Measurements from ENCODE around the gene ITPK1.

Gene ITPK1

DNA sequence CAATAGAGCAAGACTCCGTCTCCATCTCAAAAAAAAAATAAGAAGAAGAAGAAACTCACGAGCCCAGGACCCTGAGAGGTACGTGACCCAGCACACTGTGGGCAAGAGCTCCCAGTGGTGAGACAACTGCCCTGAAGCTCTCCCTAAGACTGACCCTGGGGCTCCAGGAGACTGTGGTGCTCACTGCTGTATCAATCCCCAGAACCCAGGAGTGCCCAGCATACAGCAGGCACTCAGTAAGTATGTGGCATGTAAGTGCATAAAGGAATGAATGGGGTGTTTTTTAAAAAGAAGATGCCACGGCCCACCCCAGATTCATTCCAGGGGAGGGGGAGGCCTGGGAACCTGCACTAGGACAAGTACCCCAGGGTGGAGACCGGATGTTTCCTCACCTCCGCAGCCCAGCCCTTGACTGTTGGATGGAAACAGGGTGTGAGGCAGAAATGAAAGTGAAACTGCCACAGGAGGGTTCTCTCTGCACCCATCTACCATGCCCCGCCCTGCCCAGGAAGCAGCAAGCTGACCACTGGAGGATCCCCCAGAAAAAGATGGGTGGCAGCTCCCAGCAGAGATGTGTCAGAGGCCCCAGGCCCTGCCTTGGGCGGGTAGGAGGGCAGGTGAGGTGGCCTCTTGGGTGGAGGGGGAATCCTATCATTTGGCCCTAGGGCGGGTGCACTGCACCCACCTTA, 12.2 kb downstream of the ITPK1 start:
- Mint-ChIP-seq H3K4me3 (peak overlapping the region; percentile 59), H3K27ac (peak overlapping the region; percentile 91), H3K4me1 (ENCODE audit: low read depth) (peaks cover 33% of the 10 kb centered on the region), H3K27me3 (no peaks in the 10 kb centered on the region), H3K9me3 (no peaks in the 10 kb centered on the region), H3K36me3 (ENCODE audit: low read depth) (peaks cover 3% of the 10 kb centered on the region)
- peak; percentile 69 for DNase-seq

DNA sequence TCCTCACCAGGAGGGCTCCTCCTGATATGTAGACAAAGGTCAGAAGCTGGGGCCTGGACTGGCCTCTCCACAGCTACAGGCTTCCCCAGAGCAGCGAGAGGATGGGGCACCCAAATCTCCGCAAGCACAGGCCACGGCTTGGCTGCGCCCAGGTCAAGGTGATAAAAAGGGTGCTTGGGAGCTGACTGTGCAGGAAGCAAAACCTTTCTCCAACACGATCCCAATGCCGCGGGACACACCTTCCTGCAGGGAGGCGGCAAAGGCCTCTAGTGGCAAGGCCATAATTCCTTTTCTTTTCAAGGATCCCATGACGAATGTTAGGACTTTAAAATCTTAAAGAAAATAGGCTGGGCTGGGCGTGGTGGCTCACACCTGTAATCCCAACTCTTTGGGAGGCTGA, 13.6 kb downstream of the ITPK1 start:
- no peaks in the 10 kb centered on the region for H3K36me3 Mint-ChIP-seq (ENCODE audit: low read depth)
- no peaks in the 10 kb centered on the region for H3K27me3 Mint-ChIP-seq
- H3K27ac Mint-ChIP-seq = peak overlapping the region; percentile 50
- H3K4me3 Mint-ChIP-seq = no peak overlapping the region
- peaks cover 32% of the 10 kb centered on the region for H3K4me1 Mint-ChIP-seq (ENCODE audit: low read depth)
- no peaks in the 10 kb centered on the region for H3K9me3 Mint-ChIP-seq
- no peak for DNase-seq

DNA sequence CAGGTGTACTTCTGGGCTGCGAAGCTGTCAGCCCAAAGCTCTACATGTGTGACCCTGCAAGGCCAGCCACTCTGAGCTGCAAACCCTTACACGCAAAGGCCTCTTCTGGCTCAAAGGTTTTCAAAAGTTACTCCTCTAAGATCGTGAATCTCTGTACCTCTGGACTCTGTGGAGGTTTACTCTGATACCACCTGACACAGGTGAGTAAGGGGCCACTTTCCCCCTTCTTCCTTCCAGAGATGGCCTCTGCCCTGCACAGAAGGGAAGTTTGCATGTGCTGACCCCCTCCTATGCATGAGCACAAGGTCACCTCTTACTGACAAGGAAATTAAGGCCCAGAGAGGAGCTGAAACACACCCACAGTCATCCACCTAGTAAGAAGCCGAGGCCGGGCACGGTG, 14.5 kb downstream of the ITPK1 start:
- Mint-ChIP-seq H3K27ac (no peak overlapping the region), H3K27me3 (no peaks in the 10 kb centered on the region), H3K36me3 (ENCODE audit: low read depth) (no peaks in the 10 kb centered on the region), H3K9me3 (no peaks in the 10 kb centered on the region), H3K4me3 (no peak overlapping the region), H3K4me1 (ENCODE audit: low read depth) (peaks cover 31% of the 10 kb centered on the region)
- no peak for DNase-seq

DNA sequence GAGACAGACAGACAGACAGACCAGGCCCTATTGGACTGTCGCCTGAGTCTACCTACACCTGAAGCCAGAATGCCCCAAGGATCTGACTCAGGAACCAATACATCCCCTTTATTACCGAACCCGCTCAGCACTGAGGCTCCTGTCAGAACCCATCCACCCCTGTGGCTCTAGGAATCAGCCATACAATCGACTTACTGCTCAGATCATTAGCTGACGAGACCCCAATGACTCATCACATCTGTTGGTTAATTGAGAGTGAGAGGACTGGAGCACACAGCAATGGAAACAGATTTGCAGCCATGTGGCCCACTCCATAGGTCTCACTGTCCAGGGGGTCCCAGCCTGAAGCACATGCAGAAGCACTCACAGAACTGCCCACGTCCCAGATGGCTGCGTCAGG, 15.2 kb downstream of the ITPK1 start:
- Mint-ChIP-seq H3K27ac (no peak overlapping the region), H3K4me3 (no peak overlapping the region), H3K36me3 (ENCODE audit: low read depth) (no peaks in the 10 kb centered on the region), H3K9me3 (no peaks in the 10 kb centered on the region), H3K27me3 (no peaks in the 10 kb centered on the region), H3K4me1 (ENCODE audit: low read depth) (peaks cover 37% of the 10 kb centered on the region)
- DNase-seq = no peak

DNA sequence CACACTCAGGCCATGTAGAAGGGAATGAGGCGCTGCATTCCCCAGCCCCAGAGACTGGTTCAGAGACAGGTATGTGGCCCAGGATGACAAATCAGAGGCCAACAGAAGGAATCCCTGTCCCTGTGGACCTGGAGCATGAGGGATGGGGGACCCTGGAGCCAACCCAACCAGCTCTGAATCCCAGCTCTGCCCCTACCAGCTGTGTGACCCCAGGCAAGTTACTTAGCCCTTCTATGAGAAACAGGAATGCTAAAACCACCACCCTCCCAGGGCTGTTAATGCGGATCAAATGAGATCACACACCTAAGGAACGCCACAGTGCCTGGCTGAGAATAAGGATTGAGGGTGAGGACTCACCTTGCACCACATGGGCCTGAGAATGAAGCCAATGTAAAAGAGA, 15.6 kb downstream of the ITPK1 start:
- Mint-ChIP-seq H3K27me3 (no peaks in the 10 kb centered on the region), H3K4me3 (no peak overlapping the region), H3K9me3 (no peaks in the 10 kb centered on the region), H3K4me1 (ENCODE audit: low read depth) (peaks cover 39% of the 10 kb centered on the region), H3K36me3 (ENCODE audit: low read depth) (no peaks in the 10 kb centered on the region), H3K27ac (no peak overlapping the region)
- DNase-seq = no peak

DNA sequence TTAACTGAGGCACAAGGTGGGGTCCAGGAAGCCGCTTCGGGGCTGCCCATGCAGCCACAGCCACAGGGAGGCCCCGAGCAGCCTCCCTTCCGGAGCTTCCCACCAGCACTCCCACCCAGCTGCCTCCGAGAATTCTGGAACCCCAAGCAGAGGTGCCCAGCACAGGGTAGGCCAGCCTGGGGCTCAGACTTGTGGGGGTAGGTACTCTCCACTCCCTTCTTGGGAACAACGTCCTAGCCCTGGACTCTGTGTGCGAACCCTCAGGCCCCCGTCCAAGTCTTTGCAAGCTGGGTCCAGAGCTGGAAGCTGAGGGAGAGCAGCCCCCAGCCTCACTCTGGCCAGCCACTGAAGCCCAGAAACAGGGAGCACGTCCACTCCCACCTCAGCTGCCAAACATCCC, 16.1 kb downstream of the ITPK1 start:
- no peak overlapping the region for H3K4me3 Mint-ChIP-seq
- no peaks in the 10 kb centered on the region for H3K36me3 Mint-ChIP-seq (ENCODE audit: low read depth)
- DNase-seq = no peak
- no peak overlapping the region for H3K27ac Mint-ChIP-seq
- H3K27me3 Mint-ChIP-seq = no peaks in the 10 kb centered on the region
- H3K4me1 Mint-ChIP-seq (ENCODE audit: low read depth) = peaks cover 39% of the 10 kb centered on the region
- no peaks in the 10 kb centered on the region for H3K9me3 Mint-ChIP-seq

DNA sequence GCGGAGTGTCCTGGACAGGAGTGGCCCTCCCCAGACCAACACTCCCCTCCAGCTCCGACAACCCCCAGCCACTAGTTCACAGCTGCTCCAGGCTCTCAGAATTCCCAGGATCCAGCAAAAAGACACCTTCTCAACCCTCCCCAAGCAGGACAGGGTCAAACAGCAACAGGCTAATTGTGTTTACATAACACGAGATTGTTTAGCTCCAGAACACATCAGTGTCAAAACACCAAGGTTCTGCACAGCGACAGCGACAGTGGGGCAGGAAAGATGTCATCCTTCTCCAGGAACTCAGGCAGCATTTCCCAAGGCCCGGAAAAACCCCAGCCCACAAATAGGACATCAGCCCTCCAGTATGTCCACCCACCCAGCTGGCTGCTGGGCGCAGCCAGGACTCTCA, 16.5 kb downstream of the ITPK1 start:
- DNase-seq = no peak
- H3K4me3 Mint-ChIP-seq = no peak overlapping the region
- no peaks in the 10 kb centered on the region for H3K36me3 Mint-ChIP-seq (ENCODE audit: low read depth)
- H3K27me3 Mint-ChIP-seq = no peaks in the 10 kb centered on the region
- H3K27ac Mint-ChIP-seq = no peak overlapping the region
- peaks cover 37% of the 10 kb centered on the region for H3K4me1 Mint-ChIP-seq (ENCODE audit: low read depth)
- H3K9me3 Mint-ChIP-seq = no peaks in the 10 kb centered on the region

DNA sequence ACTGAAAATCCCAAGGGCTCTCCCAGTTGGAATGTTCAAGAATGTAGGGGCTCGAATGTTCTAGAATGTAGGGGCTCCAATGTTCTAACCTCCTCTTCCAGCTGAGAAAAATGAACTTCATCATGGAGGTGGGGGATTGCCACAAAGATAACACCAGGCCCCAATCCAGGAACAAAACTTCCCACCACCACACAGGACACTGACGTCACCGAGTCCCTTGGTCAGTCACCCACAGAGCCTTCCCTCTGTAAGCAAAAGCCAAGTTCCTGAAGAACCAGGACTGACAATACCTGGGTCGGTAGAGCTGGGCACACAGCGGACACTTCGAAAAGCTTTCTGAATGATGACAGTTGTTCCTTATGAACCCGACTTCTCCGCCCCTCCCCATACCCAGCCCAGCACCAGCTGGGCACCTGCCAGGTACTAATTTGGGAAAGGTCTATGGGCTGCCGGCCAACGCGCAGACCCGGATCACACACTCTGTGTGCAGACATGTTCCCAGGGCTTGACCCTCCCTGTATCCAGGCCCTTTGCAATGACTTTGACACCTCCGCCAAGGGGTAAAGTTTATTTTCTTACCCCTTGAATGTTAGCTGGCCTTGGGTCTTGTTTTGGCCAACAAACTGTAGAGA, 18.9 kb downstream of the ITPK1 start:
- peaks cover 30% of the 10 kb centered on the region for H3K4me1 Mint-ChIP-seq (ENCODE audit: low read depth)
- H3K36me3 Mint-ChIP-seq (ENCODE audit: low read depth) = no peaks in the 10 kb centered on the region
- H3K27me3 Mint-ChIP-seq = no peaks in the 10 kb centered on the region
- H3K4me3 Mint-ChIP-seq = no peak overlapping the region
- no peak overlapping the region for H3K27ac Mint-ChIP-seq
- no peaks in the 10 kb centered on the region for H3K9me3 Mint-ChIP-seq
- DNase-seq = no peak

DNA sequence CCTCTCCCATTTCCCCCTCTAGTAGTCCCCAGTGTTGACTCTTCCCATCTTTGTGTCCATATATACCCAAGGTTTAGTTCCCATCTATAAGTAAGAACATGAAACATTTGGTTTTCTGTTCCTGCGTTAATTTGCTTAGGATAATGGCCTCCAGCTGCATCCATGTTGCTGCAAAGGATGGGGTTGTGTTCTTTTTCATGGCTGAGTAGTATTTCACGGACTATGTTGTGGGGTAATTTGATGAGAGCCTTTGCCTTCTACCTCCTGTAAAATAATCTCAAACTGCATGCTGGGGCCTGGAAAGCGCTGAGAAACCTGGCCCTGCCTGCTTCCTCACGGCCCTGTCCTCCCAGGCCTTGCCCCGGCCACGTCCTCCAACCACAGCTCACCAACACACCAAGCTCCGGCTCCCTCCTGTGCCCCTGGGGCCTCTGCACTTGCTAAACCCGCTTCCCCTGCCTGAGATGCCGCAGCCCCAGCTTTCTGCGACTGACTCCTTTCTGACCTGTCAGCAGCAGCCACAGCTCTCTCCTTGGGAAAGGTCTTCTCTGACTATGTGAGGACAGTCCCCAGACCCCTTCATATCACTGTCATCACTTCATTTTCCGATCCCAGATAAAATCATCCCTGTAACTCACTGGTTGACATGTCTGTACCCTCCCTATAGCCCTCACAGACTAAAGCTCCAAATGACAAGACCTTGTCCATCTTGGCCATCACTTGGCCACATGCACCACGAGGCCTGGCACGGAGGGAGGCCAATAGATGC, 19.8 kb downstream of the ITPK1 start:
- H3K9me3 Mint-ChIP-seq = no peaks in the 10 kb centered on the region
- no peak overlapping the region for H3K4me3 Mint-ChIP-seq
- peaks cover 30% of the 10 kb centered on the region for H3K4me1 Mint-ChIP-seq (ENCODE audit: low read depth)
- no peak overlapping the region for H3K27ac Mint-ChIP-seq
- H3K36me3 Mint-ChIP-seq (ENCODE audit: low read depth) = no peaks in the 10 kb centered on the region
- H3K27me3 Mint-ChIP-seq = no peaks in the 10 kb centered on the region
- no peak for DNase-seq

DNA sequence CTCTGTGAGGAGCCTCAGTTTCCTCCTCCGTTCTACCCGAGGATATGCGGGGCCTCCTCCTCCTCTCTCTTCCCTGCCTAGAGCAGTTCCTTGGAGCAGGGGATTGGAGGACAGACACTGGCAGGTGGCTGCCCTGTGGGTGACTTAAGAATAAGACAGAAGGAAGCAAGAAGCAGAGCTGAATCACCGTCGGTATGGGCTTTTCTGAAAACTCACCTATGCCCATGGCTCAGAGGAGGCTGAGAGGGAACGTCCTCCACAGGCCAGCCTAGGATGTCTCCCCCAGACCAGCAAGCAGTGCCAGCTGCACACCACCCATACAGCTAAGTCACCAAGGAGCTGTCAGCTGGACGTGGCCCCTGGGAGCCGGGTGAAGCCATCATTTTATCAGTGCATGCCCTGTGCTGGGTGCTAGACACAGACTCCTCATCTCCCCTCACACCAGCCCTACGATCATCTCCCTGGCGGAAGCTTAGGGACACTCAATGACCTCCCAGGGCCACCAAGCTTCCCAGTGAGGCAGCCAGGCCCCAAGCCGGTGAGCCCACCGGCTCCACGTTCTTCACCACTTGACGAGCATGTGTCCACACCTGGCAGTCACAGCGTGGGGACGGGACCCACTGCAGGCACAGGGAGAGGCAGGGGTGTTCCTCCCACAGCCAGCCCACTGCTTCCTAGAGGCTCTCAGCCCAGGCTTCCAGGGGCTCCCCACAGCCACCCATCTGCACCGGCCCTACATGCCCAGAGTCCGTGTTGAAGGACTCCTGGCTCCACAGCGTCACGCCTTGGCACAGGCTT, 21.4 kb downstream of the ITPK1 start:
- Mint-ChIP-seq H3K27me3 (no peaks in the 10 kb centered on the region), H3K4me1 (ENCODE audit: low read depth) (peaks cover 36% of the 10 kb centered on the region), H3K36me3 (ENCODE audit: low read depth) (no peaks in the 10 kb centered on the region), H3K27ac (no peak overlapping the region), H3K9me3 (no peaks in the 10 kb centered on the region), H3K4me3 (no peak overlapping the region)
- no peak for DNase-seq

DNA sequence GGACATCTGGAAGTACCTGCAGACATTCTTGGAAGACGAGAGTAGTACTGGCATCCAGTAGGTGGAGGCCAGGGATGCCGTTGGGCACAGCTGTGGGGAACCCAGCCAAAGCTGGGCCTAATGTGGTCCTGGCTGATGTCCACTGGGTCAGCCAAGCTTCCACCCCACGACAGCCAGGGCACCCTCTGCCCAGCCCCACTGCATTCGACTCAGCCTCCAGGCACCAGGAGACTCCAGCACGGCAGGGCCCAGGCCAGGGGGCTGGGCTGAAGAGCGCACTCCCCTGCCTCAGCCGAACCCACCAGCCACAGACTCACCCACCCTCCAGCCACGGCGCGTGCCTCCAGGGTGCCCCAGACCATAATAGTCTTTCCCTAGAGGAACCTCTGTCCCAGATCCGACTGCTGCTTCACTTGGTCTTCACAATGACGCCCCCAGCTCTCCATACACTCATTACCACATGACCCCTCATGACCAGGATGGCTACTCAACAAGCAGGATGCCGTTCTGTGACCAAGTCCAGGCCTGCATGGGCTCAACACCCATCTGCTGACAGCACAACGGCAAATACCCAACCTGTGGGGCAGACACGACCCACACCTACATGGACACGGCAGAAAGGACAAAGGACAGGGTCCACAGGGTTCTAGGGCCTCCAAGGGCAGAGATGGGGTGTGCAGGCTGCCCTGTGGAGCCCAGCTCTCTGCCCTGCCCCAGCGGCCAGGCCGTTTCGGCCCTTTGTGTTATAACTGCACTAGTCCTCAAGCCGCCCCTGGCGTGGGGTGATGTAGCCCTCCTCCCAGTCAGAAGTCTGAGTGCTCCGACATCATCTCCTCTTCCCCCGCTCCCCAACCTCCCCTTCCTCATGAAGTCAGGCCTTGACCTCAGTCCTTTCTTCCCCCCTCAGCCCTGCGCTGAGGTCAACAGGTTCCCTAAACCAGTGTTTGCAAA, 22.8 kb downstream of the ITPK1 start:
- H3K4me3 Mint-ChIP-seq = no peak overlapping the region
- no peaks in the 10 kb centered on the region for H3K9me3 Mint-ChIP-seq
- H3K4me1 Mint-ChIP-seq (ENCODE audit: low read depth) = peaks cover 40% of the 10 kb centered on the region
- H3K36me3 Mint-ChIP-seq (ENCODE audit: low read depth) = no peaks in the 10 kb centered on the region
- H3K27ac Mint-ChIP-seq = peak overlapping the region; percentile 37
- H3K27me3 Mint-ChIP-seq = no peaks in the 10 kb centered on the region
- DNase-seq = no peak

DNA sequence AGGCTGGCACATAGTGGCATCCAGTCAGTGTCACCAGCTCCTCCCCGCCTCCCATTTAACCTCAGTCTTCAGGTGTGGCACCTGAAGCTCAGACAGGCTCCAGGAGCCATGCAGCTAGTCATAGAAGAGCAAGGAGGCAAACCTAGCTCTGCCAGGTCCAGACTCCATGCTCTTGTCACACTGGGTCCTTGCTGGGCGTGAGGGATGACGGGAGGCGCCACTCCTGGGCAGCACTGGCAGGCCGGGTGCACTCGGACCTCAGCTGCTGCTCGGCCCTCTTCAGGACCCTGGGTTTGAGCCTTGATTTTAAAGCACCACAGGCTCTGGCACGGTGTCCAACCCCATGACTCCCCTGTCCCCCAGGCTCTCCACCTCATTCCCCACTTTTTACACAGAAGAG, 24.1 kb downstream of the ITPK1 start:
- no peak for DNase-seq
- H3K27ac Mint-ChIP-seq = peak overlapping the region; percentile 13
- no peaks in the 10 kb centered on the region for H3K36me3 Mint-ChIP-seq (ENCODE audit: low read depth)
- peaks cover 51% of the 10 kb centered on the region for H3K4me1 Mint-ChIP-seq (ENCODE audit: low read depth)
- no peak overlapping the region for H3K4me3 Mint-ChIP-seq
- H3K27me3 Mint-ChIP-seq = no peaks in the 10 kb centered on the region
- H3K9me3 Mint-ChIP-seq = no peaks in the 10 kb centered on the region

DNA sequence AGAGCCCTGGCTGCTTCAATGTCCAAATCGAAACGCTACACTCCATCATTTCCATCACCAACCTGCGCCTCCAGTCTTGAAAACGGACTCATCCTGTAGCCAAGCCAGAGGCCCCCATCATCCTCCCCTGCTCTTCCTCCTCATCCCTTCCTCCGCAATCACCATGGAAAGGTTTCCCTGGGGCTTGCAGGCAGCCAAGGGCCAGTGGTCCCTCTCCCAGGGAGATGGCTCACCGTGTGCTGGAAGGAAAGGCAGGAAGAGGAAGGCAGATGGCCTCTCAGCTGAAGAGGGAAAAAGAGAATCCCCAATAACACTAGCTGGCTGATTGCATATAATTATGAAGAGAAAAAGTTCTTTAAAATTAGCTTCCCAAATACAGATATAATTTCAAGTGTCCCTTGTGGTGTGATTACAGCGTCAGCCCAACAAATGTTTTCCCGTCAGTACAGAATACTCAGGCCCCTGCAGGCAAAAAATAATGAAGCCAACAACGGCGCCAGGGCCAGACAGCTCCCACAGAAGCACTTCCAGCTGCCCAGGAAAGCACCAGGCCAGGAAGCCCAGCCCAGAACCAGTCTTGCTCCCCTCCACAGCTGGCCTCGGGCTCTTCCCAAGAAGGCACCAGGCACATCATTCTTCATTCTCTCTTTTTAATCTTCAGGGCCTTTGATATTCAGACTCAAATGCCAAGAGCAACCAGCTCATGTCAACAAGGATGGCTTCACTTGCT, 24.7 kb downstream of the ITPK1 start:
- H3K4me1 Mint-ChIP-seq (ENCODE audit: low read depth) = peaks cover 53% of the 10 kb centered on the region
- H3K27ac Mint-ChIP-seq = no peak overlapping the region
- no peaks in the 10 kb centered on the region for H3K36me3 Mint-ChIP-seq (ENCODE audit: low read depth)
- no peak for DNase-seq
- H3K9me3 Mint-ChIP-seq = no peaks in the 10 kb centered on the region
- no peak overlapping the region for H3K4me3 Mint-ChIP-seq
- no peaks in the 10 kb centered on the region for H3K27me3 Mint-ChIP-seq

Data from activated T-cell treated with anti-CD3 and anti-CD28 coated beads, Interleukin-2, amount 50 U/mL, for 24 hours (primary cell).